GM12878 (cell line): ENCODE measurements around the gene MND1.
A peak's percentile ranks its signal among the peaks of the same experiment; 100 is the strongest.

ENCODE experiments used
- CBX5 ChIP-seq: sonication (generic); IDR thresholded peaks from 2 replicates; pipeline ENCODE4 v1.6.1; 2016; ENCODE audit warnings: low read depth, moderate library complexity, mild to moderate bottlenecking, inconsistent platforms
- CHD2 ChIP-seq: IDR thresholded peaks from 2 replicates; pipeline ENCODE4 v1.6.1; 2011; ENCODE audit warnings: low read depth, low read length, improper control_type of control experiment, borderline replicate concordance
- POLR2A ChIP-seq: IDR thresholded peaks from 2 replicates; pipeline ENCODE4 v1.6.1; 2011; ENCODE audit warnings: low read depth, mild to moderate bottlenecking, low read length
- SUPT20H ChIP-seq: IDR thresholded peaks from 2 replicates; pipeline ENCODE4 v1.6.1; 2011; ENCODE audit warnings: low read depth, mild to moderate bottlenecking, low read length, moderate library complexity, borderline replicate concordance; ENCODE audit not compliant: control insufficient read depth
- ZZZ3 ChIP-seq: IDR thresholded peaks from 2 replicates; pipeline ENCODE4 v1.6.1; 2011; ENCODE audit warnings: low read depth; ENCODE audit not compliant: control insufficient read depth, insufficient read length
- TF ChIP-seq, protein P1 (sequence below): IDR thresholded peaks from 2 replicates; pipeline ENCODE4 v1.6.1; 2011; ENCODE audit warnings: mild to moderate bottlenecking, low read depth, low read length, moderate library complexity; ENCODE audit not compliant: insufficient replicate concordance
- TF ChIP-seq, protein P2 (sequence below): IDR thresholded peaks from 2 replicates; pipeline ENCODE4 v1.6.1; 2012; ENCODE audit warnings: low read depth, low read length, improper control_type of control experiment
- TF ChIP-seq, protein P3 (sequence below): IDR thresholded peaks from 2 replicates; pipeline ENCODE4 v1.6.1; 2012; ENCODE audit warnings: low read depth, low read length, improper control_type of control experiment
- TF ChIP-seq, protein P4 (sequence below), 3 experiments: IDR thresholded peaks in 2 of 3; conservative IDR thresholded peaks in 1 of 3; 2 replicates each; pipeline ENCODE4 v1.5.1; 2011; ENCODE audit warnings: low read depth in 3 of 3, low read length in 3 of 3, mild to moderate bottlenecking in 3 of 3, control low read depth in 2 of 3, moderate library complexity in 2 of 3, inconsistent platforms in 1 of 3, mixed read lengths in 1 of 3; ENCODE audit not compliant: control insufficient read depth in 2 of 3, insufficient read depth in 1 of 3; ENCODE audit errors: extremely low read depth in 1 of 3

DNA sequence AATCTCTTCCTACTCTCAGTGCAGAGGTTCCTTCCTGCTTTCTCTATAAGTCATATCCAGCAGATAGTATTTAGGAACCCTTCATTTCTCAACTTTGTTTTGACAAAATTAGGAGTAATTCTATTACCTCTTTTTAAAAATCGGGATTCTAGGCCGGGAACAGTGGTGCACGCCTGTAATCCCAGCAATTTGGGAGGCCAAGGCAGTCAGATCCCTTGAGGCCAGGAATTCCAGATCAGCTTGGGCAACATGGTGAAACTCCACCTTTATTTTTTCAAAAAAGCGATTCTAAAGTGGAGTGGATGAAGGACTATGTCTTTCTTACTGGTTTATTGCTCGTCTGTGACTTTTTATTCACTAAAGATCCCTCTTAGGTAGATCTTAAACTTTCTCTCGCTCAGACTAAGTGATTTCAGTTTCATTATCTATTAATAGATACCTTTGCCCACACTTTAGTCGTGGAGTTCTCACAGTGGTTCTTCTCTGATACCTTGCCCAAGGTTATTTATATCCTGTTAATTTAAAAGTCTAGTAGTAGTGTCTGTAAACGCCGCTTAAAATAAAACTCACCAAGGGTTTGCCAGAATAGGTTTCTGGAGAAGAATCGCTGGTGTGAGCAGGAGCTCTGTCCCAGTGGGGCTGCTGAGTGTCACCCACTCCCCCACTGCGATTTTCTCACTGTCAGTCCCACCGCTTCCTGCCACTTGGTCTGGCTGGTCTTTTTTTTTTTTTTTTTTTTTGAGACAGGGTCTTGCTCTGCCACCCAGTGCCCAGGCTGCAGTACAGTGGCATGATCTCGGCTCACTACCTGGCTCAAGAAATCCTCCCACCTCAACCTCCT, 94.6 kb downstream of the MND1 start:
- TF ChIP-seq, protein P1, sequence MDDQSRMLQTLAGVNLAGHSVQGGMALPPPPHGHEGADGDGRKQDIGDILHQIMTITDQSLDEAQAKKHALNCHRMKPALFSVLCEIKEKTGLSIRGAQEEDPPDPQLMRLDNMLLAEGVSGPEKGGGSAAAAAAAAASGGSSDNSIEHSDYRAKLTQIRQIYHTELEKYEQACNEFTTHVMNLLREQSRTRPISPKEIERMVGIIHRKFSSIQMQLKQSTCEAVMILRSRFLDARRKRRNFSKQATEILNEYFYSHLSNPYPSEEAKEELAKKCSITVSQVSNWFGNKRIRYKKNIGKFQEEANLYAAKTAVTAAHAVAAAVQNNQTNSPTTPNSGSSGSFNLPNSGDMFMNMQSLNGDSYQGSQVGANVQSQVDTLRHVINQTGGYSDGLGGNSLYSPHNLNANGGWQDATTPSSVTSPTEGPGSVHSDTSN: no peak
- TF ChIP-seq, protein P2, sequence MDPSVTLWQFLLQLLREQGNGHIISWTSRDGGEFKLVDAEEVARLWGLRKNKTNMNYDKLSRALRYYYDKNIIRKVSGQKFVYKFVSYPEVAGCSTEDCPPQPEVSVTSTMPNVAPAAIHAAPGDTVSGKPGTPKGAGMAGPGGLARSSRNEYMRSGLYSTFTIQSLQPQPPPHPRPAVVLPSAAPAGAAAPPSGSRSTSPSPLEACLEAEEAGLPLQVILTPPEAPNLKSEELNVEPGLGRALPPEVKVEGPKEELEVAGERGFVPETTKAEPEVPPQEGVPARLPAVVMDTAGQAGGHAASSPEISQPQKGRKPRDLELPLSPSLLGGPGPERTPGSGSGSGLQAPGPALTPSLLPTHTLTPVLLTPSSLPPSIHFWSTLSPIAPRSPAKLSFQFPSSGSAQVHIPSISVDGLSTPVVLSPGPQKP: no peak
- no peak for TF ChIP-seq SUPT20H
- no peak for TF ChIP-seq ZZZ3
- TF ChIP-seq, protein P3, sequence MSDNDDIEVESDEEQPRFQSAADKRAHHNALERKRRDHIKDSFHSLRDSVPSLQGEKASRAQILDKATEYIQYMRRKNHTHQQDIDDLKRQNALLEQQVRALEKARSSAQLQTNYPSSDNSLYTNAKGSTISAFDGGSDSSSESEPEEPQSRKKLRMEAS: no peak
- TF ChIP-seq CBX5: no peak
- no peak for TF ChIP-seq POLR2A
- TF ChIP-seq, protein P4, sequence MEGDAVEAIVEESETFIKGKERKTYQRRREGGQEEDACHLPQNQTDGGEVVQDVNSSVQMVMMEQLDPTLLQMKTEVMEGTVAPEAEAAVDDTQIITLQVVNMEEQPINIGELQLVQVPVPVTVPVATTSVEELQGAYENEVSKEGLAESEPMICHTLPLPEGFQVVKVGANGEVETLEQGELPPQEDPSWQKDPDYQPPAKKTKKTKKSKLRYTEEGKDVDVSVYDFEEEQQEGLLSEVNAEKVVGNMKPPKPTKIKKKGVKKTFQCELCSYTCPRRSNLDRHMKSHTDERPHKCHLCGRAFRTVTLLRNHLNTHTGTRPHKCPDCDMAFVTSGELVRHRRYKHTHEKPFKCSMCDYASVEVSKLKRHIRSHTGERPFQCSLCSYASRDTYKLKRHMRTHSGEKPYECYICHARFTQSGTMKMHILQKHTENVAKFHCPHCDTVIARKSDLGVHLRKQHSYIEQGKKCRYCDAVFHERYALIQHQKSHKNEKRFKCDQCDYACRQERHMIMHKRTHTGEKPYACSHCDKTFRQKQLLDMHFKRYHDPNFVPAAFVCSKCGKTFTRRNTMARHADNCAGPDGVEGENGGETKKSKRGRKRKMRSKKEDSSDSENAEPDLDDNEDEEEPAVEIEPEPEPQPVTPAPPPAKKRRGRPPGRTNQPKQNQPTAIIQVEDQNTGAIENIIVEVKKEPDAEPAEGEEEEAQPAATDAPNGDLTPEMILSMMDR (IDR thresholded peaks at IDR 0.05 in 2 of 3, conservative IDR thresholded peaks at IDR 0.05 in 1 of 3; ENCODE audit: control insufficient read depth in 2 of 3, extremely low read depth in 1 of 3, insufficient read depth in 1 of 3, low read depth in 3 of 3, low read length in 3 of 3): 0 out of 6 replicates have a peak, but pooled peaks of 1 of the 3 experiments have one; percentile 4
- TF ChIP-seq CHD2: no peak
